ENCODE results near the gene FAM3C. TPM values are rescaled to one million over a fixed set of nuclear protein-coding genes. Genes with fewer than 3 reads are reported as not detected.
"Not testable (repeated sequence)": the region's sequence is repeated elsewhere in the genome, so short reads cannot be mapped to it uniquely, and the experiment has no call there.

The FAM3C gene
- total and polyA plus RNA-seq, 8 donors = 15.2 to 147 (median 26.0) TPM

GRCh38 chr7:121428855-121429489 is 32.9 kb upstream of the FAM3C start:
- Histone ChIP-seq H3K4me3 (no peak overlapping the region), H3K27ac (no peak overlapping the region), H3K36me3 (no peaks in the 10 kb centered on the region), H3K27me3 (no peaks in the 10 kb centered on the region), H3K9me3 (no peaks in the 10 kb centered on the region), H3K4me1 (no peaks in the 10 kb centered on the region)
- WGBS, 5 donors = 71 to 94% (median 79%) methylated on average over 4 of the region's 4 CpGs
- TF ChIP-seq EP300 (IDR thresholded peaks at IDR 0.05) (no peak), CTCF (IDR thresholded peaks at IDR 0.05) (no peak), POLR2AphosphoS5 (IDR thresholded peaks at IDR 0.05) (no peak), POLR2A (IDR thresholded peaks at IDR 0.05) (no peak)
- DNase-seq = no peak
- intact Hi-C loops (cut with DNase I; ENCODE audit: low total_unique reads) = no loop called here

- H3K4me3 ChIP-seq; intact Hi-C loops (cut with DNase I; ENCODE audit: low total_unique reads); DNase-seq; H3K9me3 ChIP-seq; H3K36me3 ChIP-seq; H3K27me3 ChIP-seq: not testable (repeated sequence)
- peaks cover 4 to 16% (median 6%) of the 10 kb centered on the region in 4 donors for H3K4me1 ChIP-seq
- WGBS, 5 donors = 94 to 100% (median 98%) methylated on average over 2 to 17 of the region's 17 CpGs
- peak overlapping the region in 4 of 5 donors; percentile 15 to 29 (median 23) for H3K27ac ChIP-seq
These were observed 25.6 kb upstream of the FAM3C start for GRCh38 chr7:121421743-121422142.

GRCh38 chr7:121420976-121421375 is 24.9 kb upstream of the FAM3C start:
- H3K36me3 ChIP-seq = no peaks in the 10 kb centered on the region
- H3K4me3 ChIP-seq = no peak overlapping the region
- H3K9me3 ChIP-seq = no peaks in the 10 kb centered on the region
- intact Hi-C loops (cut with DNase I; ENCODE audit: low total_unique reads) = no loop called here
- WGBS, 5 donors = 21 to 48% (median 34%) methylated on average over 3 of the region's 3 CpGs
- H3K4me1 ChIP-seq = peaks cover 4 to 16% (median 6%) of the 10 kb centered on the region in 4 donors
- peak overlapping the region in 4 of 5 donors; percentile 15 to 44 (median 26) for H3K27ac ChIP-seq
- H3K27me3 ChIP-seq = no peaks in the 10 kb centered on the region
- TF ChIP-seq EP300 (IDR thresholded peaks at IDR 0.05) = no peak
- peak in 2 of 3 donors; percentile 80 to 92 for TF ChIP-seq POLR2AphosphoS5 (IDR thresholded peaks at IDR 0.05)
- DNase-seq = peak; percentile 46 to 88

- WGBS, 5 donors = 48 to 75% (median 60%) methylated on average over 6 of the region's 6 CpGs
- intact Hi-C loops (cut with DNase I; ENCODE audit: low total_unique reads) = no loop called here
These were observed 23.4 kb upstream of the FAM3C start for GRCh38 chr7:121419201-121420148.

More at GRCh38 chr7:121419201-121420148, 23.4 kb upstream of the FAM3C start:
- H3K9me3 ChIP-seq = no peaks in the 10 kb centered on the region
- peak overlapping the region in 2 of 5 donors; percentile 5 to 9 for H3K27ac ChIP-seq
- H3K4me1 ChIP-seq = peaks cover 4 to 16% (median 6%) of the 10 kb centered on the region in 4 donors
- no peaks in the 10 kb centered on the region for H3K36me3 ChIP-seq
- H3K4me3 ChIP-seq = no peak overlapping the region
- H3K27me3 ChIP-seq = no peaks in the 10 kb centered on the region
- TF ChIP-seq POLR2AphosphoS5 (IDR thresholded peaks at IDR 0.05) (no peak), POLR2A (IDR thresholded peaks at IDR 0.05) (no peak), CTCF (IDR thresholded peaks at IDR 0.05) (no peak), EP300 (IDR thresholded peaks at IDR 0.05) (no peak)
- DNase-seq = peak in 1 of 2 donors; percentile 29

All from stomach (tissue), 9 donors.